Amniotic stem cell (primary cell): ENCODE measurements around the gene ARVCF.
"Not testable (repeated sequence)": the region's sequence is repeated elsewhere in the genome, so short reads cannot be mapped to it uniquely, and the experiment has no call there.

Experiments
- DNase-seq: peaks from one replicate; lab custom pipeline; 2025; lab: John Stamatoyannopoulos, UW

The ARVCF gene

DNA sequence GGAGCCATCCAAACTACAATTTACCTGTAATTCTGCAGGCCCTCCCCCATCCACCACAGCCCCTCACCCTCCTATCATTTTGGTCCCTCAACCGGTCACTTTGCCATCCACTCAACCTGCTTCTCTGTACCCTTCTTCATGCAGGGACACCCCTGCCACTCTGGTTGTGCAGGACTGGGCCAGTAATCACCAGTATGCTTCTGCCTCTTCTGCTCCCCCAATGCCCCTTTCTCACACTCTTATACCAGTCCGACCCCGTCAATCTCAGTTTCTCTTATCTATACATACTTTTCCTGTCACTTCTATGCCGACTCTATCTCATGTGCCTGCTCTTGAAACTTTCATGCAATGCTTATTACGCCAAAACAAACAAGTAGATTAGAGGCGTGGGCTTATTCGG lies 80.1 kb downstream of the ARVCF start:
- DNase-seq: no peak

DNA sequence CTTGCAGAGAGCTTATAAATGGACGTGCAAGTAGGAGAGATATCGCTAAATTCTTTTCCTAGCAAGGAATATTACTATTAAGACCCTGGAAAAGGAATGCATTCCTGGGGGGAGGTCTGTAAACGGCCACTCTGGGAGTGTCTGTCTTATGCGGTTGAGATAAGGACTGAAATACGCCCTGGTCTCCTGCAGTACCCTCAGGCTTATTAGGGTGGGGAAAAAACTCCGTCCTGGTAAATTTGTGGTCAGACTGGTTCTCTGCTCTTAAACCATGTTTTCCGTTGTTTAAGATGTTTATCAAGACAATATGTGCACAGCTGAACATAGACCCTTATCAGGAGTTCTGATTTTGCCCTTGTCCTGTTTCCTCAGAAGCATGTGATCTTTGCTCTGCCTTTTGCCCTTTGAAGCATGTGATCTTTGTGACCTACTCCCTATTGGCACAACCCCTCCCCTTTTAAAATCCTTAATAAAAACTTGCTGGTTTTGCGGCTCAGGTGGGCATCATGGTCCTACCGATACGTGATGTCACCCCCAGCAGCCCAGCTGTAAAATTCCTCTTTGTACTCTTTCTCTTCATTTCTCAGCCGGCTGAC lies 81.4 kb downstream of the ARVCF start:
- not testable (repeated sequence) for DNase-seq

DNA sequence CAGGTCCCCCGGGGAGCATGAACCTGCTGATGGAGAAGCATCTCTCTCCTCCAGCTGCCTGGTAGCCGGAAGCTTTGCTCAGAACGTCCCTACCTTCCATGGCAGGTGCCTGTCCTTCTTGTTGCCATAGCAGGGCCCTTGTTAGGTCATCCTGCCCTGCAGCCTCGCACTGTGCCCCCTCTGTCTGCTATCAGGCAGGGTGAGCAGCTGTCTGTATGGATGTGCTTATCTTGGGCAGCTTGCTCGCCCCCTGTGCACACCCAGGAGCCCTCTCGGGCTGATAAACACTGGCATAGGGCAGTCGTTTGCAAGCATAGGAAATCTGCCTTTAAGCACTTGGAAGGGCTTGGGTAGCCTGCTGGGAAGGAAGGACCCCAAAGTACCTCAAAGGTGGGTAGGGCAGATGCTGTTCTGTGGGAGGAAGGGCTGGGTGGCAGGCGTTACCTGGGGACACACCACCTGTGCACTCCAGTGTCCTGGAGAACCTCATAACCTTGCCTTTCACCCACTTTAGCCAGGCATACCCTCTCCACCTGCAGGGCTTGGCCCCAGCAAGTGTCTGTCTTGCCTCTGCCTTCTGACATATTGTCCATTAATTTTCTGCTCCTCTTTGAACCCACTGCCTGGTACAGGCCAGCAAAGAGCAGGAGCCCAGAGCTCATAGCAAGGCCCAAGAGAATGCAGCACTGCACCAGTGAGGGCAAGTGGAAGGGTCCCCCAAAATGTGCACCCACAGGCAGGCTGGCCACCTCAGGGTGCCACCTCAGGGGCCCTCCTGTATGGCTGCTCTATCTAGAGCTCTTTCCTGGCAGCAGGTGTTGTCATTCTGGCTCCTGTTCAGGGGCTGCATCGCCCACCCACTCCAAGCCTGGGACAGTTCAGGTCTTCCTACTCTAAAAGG lies 83.0 kb downstream of the ARVCF start:
- DNase-seq: no peak

DNA sequence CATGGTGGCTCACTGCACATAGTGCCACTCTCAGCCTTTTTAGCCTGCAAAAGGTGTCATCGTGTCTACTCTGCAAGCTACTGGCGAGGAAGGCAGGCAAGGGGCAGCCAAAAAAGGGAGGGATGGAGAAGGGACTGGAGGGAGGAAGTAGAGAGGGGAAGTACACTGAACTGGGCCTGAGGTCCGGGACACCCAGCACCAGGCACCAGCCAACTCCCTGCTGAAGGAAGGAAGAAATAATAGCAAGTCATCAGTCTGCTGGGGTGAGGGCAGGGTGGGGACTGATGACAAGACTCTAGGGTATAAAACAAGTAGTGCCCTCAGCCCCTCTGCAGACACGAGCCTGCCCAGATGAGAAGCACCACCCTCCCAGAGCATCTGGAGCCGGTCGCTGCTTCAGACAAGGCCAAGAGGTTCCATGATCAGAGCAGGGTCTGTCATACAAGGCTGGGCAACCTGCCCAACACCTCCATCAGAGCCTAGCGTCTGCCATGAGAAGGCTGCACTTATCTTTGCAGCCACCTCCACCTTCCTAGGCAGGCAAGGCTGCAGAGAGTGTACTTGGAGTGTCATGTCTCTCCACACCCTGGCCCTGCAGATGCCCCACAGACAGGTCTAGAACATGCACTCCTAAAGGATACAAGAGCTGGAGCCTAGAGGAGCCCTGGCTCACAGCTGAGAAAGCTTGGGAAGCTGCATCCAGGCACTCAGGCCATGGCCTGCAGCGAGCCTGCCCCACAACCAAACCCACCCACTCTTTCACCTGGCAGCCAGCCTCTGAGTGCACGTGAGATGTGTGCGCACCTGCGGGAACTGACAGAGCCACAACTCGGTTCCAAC lies 84.0 kb downstream of the ARVCF start:
- no peak for DNase-seq

DNA sequence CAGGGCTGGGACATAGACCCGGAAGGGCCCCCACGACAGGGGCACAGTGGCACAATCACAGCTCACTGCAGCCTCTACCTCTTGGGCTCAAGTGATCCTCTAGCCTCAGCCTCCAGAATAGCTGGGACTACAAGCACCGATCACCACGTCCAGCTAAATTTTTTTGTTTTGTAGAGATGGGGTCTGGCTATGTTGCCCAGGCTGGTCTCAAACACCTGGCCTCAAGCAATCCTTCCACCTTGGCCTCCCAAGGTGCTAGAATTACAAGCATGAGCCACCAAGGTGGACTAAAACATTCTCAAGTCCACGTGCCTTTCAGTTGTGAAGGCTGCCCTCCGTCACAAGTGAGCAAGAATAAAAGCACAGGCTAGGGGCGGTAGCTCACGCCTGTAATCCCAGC lies 85.1 kb downstream of the ARVCF start:
- DNase-seq: no peak

DNA sequence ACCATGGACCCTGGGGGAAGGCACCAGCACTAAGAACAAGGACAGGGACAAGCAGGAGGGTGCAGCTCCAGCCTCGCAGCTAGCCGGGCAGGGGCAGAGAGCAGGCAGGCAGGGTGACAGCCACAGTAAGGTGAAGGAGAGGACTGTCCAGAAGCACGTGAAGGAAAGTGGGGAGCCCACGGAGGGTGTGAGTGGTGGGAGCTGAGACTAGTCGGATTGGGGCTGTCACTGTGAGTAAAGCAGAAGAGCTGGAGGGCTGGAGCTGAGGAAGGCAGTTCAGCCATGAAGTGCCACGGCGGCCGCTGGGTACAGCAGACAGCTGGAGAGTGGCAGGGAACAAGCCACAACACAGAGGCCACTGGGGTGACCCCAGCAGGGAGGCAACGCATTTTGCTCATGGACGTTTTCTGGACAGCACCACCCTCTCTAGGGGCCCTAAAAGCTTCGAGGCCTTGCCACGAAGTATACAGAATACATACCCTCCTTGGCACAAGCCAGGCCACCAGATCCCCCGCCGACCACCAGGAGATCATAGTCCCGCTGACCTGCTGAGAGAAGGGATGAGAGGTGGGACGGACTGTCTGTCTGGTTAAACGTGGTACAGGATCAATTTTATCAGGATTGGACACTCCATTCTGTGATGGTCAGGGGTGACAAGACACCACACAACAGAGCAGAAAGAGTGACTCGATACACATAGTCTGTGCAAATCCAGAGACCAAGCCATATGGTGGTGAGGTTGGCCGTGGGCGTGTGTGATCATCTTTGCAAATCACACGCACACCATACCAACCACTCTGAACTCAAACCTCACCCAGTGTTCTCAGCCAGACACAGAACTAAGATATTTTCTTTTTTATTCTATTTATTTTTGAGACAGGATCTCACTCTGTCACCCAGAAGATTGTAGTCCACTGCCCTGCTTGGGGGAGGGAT lies 85.8 kb downstream of the ARVCF start:
- DNase-seq: no peak

DNA sequence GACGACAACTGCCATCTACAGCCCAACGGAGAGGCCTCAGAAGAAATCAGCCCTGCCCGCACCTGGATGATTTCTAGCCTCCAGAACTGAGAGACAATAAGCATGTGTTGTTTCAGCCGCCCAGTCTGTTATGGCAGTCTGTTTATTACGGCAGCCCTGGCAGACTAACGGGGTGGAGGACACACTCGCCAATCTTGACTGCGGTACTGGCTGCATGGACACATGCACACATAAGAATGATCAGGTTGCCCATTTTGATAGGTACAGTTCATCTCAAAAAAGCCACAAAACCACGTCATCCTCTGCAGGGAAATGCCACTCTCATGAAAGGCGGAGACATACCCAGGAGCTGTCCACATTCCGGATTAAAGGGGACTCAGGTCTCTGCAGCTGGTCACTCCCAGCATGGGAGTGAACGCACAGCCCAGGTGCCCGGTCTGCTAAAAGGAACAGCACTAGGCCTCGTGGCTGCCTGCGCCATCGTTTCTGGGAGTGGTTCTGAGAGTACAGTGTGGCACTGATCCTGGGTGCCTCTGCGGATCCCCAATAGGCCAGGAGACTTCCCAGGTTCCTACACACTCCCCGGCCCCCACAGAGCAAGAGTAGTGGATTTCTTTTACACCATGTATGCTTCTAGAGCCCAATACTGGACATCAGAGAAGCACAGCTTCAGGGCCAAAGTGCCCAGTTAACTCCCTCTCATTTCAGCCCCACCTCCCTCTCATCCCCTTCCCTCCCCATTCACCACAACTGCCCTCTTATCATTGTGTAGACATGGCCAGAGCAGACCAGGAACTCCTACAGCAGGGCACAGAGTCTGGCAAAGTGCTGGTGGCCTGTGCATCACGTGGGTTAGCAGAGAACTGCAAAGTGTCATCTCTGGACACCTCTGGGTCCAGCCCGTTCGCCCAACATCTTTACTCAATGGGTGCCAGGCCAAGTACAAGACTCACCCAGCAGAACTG lies 86.8 kb downstream of the ARVCF start:
- no peak for DNase-seq

DNA sequence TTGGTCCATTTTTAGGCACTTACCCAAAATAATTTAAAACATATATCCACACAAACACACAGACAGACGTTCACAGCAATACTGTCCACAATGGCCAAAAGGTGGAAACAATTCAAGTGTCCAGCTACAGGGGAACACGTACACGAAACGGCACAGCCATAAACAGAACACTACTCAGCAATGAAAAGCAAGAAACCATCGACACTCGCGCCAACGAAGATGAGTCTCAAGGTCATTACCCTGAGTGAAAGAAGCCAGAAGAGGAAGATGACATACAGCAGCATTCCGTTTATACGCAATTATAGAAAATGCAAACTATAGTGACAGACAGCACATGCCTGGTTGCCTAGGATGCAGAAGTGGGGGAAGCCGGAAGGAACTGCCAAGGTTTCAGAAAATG lies 88.4 kb downstream of the ARVCF start:
- no peak for DNase-seq

DNA sequence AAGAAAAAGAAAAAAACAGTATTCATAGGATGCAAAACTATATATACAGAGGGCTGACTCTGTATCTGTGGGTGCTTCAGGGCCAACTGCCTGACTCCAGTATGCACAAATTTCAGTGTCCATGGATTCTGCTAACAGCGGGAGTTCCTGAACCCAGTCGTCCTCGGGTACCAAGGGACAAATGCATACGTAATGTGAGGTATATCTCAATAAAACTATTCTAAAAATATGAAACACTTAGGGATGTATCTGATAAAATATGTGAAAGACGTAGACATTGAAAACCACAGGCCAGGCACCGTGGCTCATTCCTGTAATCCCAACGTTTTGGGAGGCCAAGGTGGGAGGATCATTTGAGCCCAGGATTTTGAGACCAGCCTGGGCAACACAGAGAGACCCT lies 88.9 kb downstream of the ARVCF start:
- no peak for DNase-seq

DNA sequence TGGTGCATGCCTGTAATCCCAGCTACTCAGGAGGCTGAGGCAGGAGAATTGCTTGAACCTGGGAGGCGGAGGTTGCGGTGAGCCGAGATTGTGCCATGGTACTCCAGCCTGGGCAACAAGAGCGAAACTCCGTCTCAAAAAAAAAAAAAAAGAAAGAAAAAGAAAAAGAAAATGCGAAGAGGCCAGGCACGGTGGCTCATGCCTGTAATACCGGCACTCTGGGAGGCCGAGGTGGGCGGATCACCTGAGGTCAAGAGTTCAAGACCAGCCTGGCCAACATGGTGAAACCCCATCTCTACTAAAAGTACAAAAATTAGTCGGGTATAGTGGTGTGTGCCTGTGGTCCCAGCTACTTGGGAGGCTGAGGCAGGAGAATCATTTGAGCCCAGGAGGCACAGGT lies 90.6 kb downstream of the ARVCF start:
- DNase-seq: not testable (repeated sequence)

DNA sequence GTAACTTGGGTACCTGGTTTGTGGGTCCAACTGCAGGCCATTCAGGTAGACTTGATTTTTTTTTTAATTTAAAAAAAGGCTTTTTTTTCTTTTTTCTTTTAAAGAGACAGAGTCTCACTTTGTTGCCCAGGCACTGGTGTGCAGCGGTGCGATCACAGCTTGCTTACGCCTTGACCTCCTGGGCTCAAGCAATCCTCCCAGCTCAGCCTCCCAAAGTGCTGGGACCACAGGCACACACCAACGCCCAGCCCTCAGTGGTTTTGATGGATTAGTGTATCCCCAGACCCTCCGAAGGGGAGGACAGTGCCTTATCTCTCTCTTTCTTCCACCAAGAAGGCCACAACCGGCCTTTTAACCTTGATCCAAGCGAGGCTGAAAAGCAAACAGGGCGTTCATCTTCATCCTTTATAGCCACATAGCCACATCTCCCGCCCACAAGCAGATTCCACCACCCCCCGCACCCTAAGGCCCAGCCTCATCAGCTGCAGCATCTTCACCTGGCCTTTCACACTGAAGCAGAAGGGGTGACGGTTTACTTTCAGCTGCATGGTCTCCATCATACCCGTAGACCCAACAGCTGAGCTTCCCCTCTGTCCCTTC lies 92.6 kb downstream of the ARVCF start:
- no peak for DNase-seq

DNA sequence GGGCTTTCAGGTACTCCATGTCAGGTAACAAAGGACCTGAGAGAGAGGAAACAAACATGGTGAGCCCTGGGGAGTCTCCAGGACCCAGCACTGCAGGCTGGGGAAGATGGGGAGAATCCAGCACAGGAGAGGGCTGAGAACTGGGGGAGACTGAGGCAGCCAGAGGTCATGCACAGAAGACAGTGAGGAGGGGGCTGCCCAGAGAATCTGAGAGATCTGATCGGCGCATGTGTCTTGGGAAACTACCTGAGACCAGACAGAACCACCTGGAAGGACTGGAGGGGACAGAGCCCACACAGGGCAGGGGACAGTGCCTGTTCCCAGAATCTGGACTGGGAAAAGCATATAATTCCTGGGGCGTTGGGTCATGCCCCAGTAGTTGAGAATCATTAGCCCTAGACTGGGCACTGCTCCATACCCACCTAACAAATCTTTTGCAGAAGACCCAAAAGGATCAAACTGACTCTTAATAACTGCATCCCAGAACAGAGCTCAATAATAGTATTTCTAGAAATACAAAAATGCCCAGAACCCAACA lies 95.0 kb downstream of the ARVCF start:
- no peak for DNase-seq
